Measurements from ENCODE around the gene KLK3.

KLK3 gene

DNA sequence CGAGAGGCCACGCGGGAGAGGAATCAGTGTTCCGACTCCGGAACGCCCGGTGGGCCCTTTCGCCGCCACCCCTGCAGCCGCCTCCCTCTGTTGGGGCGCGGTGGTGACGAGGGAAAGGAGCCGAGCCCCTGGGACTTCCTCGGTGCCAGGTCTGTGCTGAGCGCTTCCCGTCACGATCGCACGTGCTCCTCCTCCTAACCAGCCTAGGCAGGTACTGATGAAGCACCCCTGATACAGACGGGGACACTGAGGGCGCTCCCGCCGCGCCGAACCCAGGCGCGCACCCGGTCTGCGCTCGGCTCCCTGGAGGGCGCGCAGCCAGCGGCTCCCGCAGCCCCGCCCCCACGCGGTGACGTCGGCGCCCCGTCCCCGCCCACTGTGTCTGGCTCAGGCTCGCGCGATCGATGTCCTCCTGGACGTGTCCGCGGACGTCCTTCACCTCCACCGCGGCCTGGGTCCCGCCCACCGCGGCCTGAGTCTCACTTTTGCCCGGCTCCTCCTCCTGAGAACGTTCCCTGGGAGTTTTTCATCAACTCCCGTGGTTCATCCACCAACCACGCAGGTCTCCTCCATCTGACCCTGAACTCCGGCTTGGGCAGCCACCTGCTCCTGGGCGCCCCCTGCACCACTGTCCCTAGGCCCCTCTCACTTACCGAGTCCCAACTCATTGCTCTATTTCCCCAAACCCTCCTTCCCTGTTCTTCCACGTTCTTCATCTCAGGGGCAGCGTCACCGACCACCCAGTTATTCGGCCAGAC, 18.8 kb upstream of the KLK3 start:
- Histone ChIP-seq H3K9me3 (ENCODE audit: low read length) (no peaks in the 10 kb centered on the region), H2AFZ (ENCODE audit: low read depth, low read length) (peak overlapping the region; percentile 41), H3K4me1 (ENCODE audit: insufficient read depth, low read length) (no peaks in the 10 kb centered on the region), H3K36me3 (ENCODE audit: insufficient read depth, low read length) (no peaks in the 10 kb centered on the region), H3K4me3 (ENCODE audit: low read length) (peak overlapping the region; percentile 52), H3K27me3 (ENCODE audit: insufficient read depth, low read length) (peaks cover 22% of the 10 kb centered on the region)

DNA sequence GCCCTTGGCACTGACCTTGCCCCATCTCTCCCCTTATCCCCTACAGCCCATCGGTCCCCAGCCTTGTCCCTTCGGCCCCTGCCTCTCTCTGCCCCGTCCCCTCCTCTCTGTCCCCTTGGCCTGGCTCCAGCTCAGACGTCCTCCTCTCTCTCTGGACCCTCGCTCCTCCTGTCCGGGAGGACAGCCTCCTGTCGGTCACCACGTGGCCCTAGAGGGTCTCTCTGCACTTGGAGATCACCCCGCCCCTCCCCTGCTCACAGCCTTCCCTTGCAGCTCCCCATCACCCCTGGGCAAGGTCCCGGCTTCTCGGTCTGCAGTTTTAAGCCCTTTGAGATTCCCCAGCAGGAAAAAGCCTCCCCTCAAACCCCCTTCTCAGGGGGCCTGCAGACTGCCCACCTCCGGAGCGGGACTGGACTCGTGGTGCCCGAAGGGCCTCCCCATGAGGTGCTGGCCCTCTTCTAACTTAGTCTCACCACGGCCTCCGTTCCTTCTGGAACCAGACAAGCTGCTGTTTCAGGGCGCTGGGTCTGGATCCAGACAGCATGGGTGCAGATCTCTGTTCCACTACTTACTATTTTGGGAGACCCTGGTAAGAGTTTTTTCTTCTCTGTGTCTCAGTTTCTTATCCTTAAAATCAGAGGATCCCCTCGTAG, 18.0 kb upstream of the KLK3 start:
- H2AFZ ChIP-seq (ENCODE audit: low read depth, low read length) = peak overlapping the region; percentile 41
- H3K27me3 ChIP-seq (ENCODE audit: insufficient read depth, low read length) = peaks cover 22% of the 10 kb centered on the region
- no peaks in the 10 kb centered on the region for H3K9me3 ChIP-seq (ENCODE audit: low read length)
- no peak overlapping the region for H3K4me3 ChIP-seq (ENCODE audit: low read length)
- H3K4me1 ChIP-seq (ENCODE audit: insufficient read depth, low read length) = no peaks in the 10 kb centered on the region
- no peaks in the 10 kb centered on the region for H3K36me3 ChIP-seq (ENCODE audit: insufficient read depth, low read length)

DNA sequence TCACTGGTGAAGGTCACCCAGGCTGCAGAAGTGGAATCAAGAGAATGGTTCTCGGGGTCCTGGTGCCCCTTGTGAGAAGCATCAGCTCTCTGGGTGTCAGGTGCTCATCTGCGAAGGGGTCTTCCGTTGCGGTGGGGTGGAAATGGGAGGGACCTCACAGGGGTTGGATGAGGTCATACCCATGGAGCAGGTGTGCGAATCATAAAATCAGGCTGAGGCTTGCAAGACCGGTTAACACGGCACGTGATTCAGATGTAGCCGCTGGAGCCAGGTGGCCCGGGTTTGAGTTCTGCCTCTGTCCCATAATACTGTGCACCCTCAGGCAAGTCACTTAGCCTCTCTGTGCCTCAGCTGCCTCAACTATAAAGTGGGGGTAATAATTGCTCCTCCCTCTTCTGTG, 17.4 kb upstream of the KLK3 start:
- peaks cover 22% of the 10 kb centered on the region for H3K27me3 ChIP-seq (ENCODE audit: insufficient read depth, low read length)
- no peak overlapping the region for H2AFZ ChIP-seq (ENCODE audit: low read depth, low read length)
- no peaks in the 10 kb centered on the region for H3K4me1 ChIP-seq (ENCODE audit: insufficient read depth, low read length)
- no peaks in the 10 kb centered on the region for H3K9me3 ChIP-seq (ENCODE audit: low read length)
- H3K4me3 ChIP-seq (ENCODE audit: low read length) = no peak overlapping the region
- no peaks in the 10 kb centered on the region for H3K36me3 ChIP-seq (ENCODE audit: insufficient read depth, low read length)

DNA sequence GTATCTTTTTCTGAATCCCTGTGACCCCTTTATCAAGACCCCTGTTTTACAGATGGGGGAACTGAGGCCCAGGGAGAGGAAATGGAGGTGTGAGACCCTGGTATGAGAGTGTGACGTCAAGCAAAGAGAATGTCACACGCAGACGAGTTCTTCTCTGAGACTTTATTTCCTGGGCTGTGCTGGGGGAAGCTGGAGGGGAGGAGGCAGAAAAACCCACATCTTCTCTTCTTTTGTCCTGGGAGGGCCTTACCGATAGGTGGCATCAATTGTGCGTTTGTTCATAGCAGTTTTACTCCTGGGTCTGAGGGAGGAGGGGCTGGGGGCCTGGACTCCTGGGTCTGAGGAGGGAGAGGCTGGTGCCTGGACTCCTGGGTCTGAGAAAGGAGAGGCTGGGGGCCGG, 16.5 kb upstream of the KLK3 start:
- Histone ChIP-seq H2AFZ (ENCODE audit: low read depth, low read length) (no peak overlapping the region), H3K9me3 (ENCODE audit: low read length) (no peaks in the 10 kb centered on the region), H3K4me3 (ENCODE audit: low read length) (no peak overlapping the region), H3K4me1 (ENCODE audit: insufficient read depth, low read length) (no peaks in the 10 kb centered on the region), H3K27me3 (ENCODE audit: insufficient read depth, low read length) (peaks cover 22% of the 10 kb centered on the region), H3K36me3 (ENCODE audit: insufficient read depth, low read length) (no peaks in the 10 kb centered on the region)

DNA sequence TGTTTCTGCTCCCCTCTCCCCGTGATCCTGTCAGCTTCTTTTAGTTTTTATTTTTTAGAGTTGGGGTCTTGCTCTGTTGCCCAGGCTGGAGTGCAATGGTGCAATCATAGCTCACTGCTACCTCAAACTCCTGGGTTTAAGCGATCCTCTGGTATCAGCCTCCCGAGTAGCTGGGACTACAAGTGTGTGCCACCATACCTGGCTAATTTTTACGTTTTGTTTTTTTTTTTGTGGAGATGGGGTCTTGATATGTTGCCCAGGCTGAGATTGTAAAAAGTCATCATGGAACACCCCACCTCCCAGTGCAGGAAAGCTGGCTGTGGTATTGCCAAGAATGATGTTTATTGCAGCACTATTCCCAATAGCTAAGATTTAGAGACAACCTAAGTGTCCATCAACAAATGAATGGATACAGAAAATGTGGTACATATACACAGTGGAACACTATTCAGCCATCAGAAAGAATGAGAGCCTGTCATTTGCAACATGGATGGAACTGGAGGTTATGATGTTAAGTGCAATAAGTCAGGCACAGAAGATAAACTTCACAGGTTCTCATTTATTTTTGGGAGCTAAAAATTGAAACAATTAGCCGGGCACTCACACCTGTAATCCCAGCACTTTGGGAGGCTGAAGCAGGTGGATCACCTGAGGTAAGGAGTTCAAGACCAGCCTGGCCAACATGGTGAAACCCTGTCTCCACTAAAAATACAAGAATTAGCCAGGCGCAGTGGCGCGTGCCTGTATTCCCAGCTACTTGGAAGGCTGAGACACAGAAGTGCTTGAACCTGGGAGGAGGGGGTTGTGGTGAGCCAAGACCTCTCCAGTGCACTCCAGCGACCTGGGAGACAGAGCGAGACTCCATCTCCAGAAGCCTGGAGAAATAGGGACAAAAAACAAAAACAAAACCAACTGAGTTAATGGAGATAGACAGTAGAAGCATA, 14.7 kb upstream of the KLK3 start:
- Histone ChIP-seq H3K4me1 (ENCODE audit: insufficient read depth, low read length) (no peaks in the 10 kb centered on the region), H3K27me3 (ENCODE audit: insufficient read depth, low read length) (peaks cover 22% of the 10 kb centered on the region)

DNA sequence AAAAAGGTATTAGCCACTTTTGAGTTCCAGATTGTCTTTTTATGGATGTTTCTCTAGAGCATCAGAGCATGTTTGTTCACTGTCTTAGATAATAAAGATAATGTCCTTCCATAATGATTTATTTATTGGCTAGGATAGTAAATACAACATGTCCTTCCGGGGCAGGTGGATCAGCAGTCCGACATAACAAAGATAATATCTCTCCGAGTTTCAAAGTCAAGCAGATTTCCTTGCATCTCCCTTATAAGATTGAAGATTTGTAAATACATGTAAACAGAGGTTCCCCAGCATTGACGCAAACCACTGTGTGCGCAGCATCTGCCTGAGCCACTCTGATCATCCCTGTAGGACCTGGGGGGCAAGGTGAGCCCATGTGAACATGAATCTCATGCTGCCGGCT, 12.6 kb upstream of the KLK3 start:
- Histone ChIP-seq H3K4me3 (ENCODE audit: low read length) (no peak overlapping the region), H3K27me3 (ENCODE audit: insufficient read depth, low read length) (peaks cover 4% of the 10 kb centered on the region), H3K36me3 (ENCODE audit: insufficient read depth, low read length) (no peaks in the 10 kb centered on the region), H3K4me1 (ENCODE audit: insufficient read depth, low read length) (no peaks in the 10 kb centered on the region), H2AFZ (ENCODE audit: low read depth, low read length) (no peak overlapping the region), H3K9me3 (ENCODE audit: low read length) (peaks cover 5% of the 10 kb centered on the region)

More for the DNA sequence above, 14.7 kb upstream of the KLK3 start:
- Histone ChIP-seq H3K4me3 (ENCODE audit: low read length) (no peak overlapping the region), H3K9me3 (ENCODE audit: low read length) (peaks cover 5% of the 10 kb centered on the region), H3K36me3 (ENCODE audit: insufficient read depth, low read length) (no peaks in the 10 kb centered on the region), H2AFZ (ENCODE audit: low read depth, low read length) (no peak overlapping the region)

DNA sequence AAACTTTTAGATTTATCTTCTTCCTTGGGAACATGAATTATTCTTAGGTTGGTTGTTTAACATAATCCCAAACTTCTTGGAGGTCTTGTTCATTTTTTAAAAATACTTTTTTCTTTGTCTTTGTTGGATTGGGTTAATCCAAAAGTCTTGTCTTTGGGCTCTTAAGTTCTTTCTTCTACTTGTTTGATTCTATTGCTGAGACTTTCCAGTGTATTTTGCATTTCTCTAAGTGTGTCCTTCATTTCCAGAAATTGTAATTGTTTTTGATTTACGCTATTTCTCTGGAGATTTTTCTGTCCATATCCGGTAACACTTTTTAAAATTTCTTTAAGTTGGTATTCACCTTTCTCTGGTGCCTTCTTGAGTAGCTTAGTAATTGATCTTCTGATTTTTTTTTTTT, 11.5 kb upstream of the KLK3 start:
- H3K27me3 ChIP-seq (ENCODE audit: insufficient read depth, low read length) = peaks cover 3% of the 10 kb centered on the region
- no peak overlapping the region for H3K4me3 ChIP-seq (ENCODE audit: low read length)
- peaks cover 5% of the 10 kb centered on the region for H3K9me3 ChIP-seq (ENCODE audit: low read length)
- no peak overlapping the region for H2AFZ ChIP-seq (ENCODE audit: low read depth, low read length)
- H3K36me3 ChIP-seq (ENCODE audit: insufficient read depth, low read length) = no peaks in the 10 kb centered on the region
- H3K4me1 ChIP-seq (ENCODE audit: insufficient read depth, low read length) = no peaks in the 10 kb centered on the region

DNA sequence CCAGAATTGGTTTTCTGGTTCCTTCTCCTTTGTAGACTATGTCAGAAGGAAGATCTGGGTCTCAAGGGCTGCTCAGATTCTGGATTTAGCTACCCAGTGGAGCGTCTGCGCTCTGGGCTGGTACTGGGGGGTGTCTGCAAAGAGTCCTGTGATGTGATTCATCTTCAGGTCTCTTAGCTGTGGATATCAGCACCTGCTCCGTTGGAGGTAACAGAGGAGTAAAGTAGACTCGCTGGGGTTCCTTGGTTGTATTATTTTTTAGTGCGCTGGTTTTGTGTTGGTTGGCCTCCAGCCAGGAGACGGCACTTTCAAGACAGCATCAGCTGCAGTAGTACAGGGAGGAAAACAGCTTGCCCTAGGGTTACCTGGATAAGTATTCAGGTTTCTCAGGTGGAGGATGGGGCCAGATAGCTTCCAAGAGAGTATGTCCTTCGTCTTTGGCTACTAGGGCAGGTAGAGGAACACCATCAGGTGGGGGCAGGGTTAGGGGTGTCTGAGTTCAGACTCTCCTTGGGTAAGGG, 11.0 kb upstream of the KLK3 start:
- no peaks in the 10 kb centered on the region for H3K4me1 ChIP-seq (ENCODE audit: insufficient read depth, low read length)
- no peak overlapping the region for H2AFZ ChIP-seq (ENCODE audit: low read depth, low read length)
- H3K27me3 ChIP-seq (ENCODE audit: insufficient read depth, low read length) = peaks cover 3% of the 10 kb centered on the region
- H3K36me3 ChIP-seq (ENCODE audit: insufficient read depth, low read length) = no peaks in the 10 kb centered on the region
- no peak overlapping the region for H3K4me3 ChIP-seq (ENCODE audit: low read length)
- H3K9me3 ChIP-seq (ENCODE audit: low read length) = peaks cover 5% of the 10 kb centered on the region

DNA sequence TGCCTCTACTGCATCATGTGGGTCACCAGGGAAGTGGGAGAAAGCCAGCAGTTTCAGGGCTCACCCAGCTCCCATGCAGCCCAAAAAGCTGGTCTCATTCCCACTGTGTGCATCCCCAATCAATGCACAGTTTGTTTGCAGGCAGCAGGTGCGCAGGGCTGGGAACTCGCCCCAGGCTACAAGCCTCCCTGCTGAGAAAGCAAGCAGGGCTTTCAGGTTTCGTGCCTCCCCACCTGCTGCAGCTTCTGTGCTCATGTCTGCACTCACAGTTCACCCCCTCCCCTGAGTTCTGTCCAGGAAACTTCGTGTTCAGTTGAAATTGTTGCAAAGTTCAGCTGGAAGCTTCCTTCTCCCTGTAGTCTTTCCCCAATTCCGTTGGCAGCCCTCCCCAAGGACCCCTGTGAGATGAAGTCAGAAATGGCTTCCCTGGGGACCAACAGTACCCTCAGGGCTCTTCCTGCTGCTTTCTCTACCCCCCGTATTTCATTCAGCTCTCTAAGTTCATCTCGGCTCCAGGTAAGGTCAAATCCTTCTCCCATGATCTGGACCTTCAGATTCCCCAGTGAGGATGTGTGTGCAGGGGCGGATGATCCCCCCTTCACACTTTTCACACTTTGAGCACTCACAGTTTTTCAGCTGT, 10.3 kb upstream of the KLK3 start:
- Histone ChIP-seq H3K4me3 (ENCODE audit: low read length) (no peak overlapping the region), H3K4me1 (ENCODE audit: insufficient read depth, low read length) (no peaks in the 10 kb centered on the region), H3K36me3 (ENCODE audit: insufficient read depth, low read length) (no peaks in the 10 kb centered on the region), H3K27me3 (ENCODE audit: insufficient read depth, low read length) (peaks cover 3% of the 10 kb centered on the region), H2AFZ (ENCODE audit: low read depth, low read length) (no peak overlapping the region), H3K9me3 (ENCODE audit: low read length) (peaks cover 5% of the 10 kb centered on the region)

DNA sequence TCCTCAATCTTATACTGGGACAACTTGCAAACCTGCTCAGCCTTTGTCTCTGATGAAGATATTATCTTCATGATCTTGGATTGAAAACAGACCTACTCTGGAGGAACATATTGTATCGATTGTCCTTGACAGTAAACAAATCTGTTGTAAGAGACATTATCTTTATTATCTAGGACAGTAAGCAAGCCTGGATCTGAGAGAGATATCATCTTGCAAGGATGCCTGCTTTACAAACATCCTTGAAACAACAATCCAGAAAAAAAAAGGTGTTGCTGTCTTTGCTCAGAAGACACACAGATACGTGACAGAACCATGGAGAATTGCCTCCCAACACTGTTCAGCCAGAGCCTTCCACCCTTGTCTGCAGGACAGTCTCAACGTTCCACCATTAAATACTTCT, 4.0 kb upstream of the KLK3 start:
- Histone ChIP-seq H3K27me3 (ENCODE audit: insufficient read depth, low read length) (peaks cover 17% of the 10 kb centered on the region), H3K36me3 (ENCODE audit: insufficient read depth, low read length) (no peaks in the 10 kb centered on the region), H3K4me1 (ENCODE audit: insufficient read depth, low read length) (no peaks in the 10 kb centered on the region), H3K4me3 (ENCODE audit: low read length) (no peak overlapping the region), H2AFZ (ENCODE audit: low read depth, low read length) (no peak overlapping the region), H3K9me3 (ENCODE audit: low read length) (no peaks in the 10 kb centered on the region)

DNA sequence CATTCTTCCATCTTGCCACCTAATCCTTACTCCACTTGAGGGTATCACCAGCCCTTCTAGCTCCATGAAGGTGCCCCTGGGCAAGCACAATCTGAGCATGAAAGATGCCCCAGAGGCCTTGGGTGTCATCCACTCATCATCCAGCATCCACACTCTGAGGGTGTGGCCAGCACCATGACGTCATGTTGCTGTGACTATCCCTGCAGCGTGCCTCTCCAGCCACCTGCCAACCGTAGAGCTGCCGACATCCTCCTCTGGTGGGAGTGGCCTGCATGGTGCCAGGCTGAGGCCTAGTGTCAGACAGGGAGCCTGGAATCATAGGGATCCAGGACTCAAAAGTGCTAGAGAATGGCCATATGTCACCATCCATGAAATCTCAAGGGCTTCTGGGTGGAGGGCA, 3.1 kb upstream of the KLK3 start:
- Histone ChIP-seq H3K36me3 (ENCODE audit: insufficient read depth, low read length) (no peaks in the 10 kb centered on the region), H3K4me1 (ENCODE audit: insufficient read depth, low read length) (no peaks in the 10 kb centered on the region), H2AFZ (ENCODE audit: low read depth, low read length) (no peak overlapping the region), H3K4me3 (ENCODE audit: low read length) (no peak overlapping the region), H3K27me3 (ENCODE audit: insufficient read depth, low read length) (peaks cover 17% of the 10 kb centered on the region), H3K9me3 (ENCODE audit: low read length) (no peaks in the 10 kb centered on the region)

DNA sequence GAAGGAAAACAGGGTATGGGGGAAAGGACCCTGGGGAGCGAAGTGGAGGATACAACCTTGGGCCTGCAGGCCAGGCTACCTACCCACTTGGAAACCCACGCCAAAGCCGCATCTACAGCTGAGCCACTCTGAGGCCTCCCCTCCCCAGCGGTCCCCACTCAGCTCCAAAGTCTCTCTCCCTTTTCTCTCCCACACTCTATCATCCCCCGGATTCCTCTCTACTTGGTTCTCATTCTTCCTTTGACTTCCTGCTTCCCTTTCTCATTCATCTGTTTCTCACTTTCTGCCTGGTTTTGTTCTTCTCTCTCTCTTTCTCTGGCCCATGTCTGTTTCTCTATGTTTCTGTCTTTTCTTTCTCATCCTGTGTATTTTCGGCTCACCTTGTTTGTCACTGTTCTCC, 2.7 kb downstream of the KLK3 start:
- H3K36me3 ChIP-seq (ENCODE audit: insufficient read depth, low read length) = no peaks in the 10 kb centered on the region
- no peaks in the 10 kb centered on the region for H3K4me1 ChIP-seq (ENCODE audit: insufficient read depth, low read length)
- H2AFZ ChIP-seq (ENCODE audit: low read depth, low read length) = no peak overlapping the region
- no peak overlapping the region for H3K4me3 ChIP-seq (ENCODE audit: low read length)
- peaks cover 53% of the 10 kb centered on the region for H3K27me3 ChIP-seq (ENCODE audit: insufficient read depth, low read length)
- no peaks in the 10 kb centered on the region for H3K9me3 ChIP-seq (ENCODE audit: low read length)

Data from neuron (in vitro differentiated cells).